ENCODE measurements around the gene SLCO1B1.

Gene SLCO1B1

GRCh38 chr12:21221072-21221471 lies 90.1 kb downstream of the SLCO1B1 start:
- DNase-seq (ENCODE audit: low read depth in 3 of 3, low spot score in 1 of 3) = no peak

- no peak for DNase-seq (ENCODE audit: low read depth in 3 of 3, low spot score in 1 of 3)
These were observed 90.8 kb downstream of the SLCO1B1 start for GRCh38 chr12:21221778-21222177.

- no peak for DNase-seq (ENCODE audit: low read depth in 3 of 3, low spot score in 1 of 3)
These were observed 92.9 kb downstream of the SLCO1B1 start for GRCh38 chr12:21223930-21224329.

- DNase-seq (ENCODE audit: low read depth in 3 of 3, low spot score in 1 of 3) = no peak
These were observed 103.4 kb downstream of the SLCO1B1 start for GRCh38 chr12:21234395-21234794.

- no peak for DNase-seq (ENCODE audit: low read depth in 3 of 3, low spot score in 1 of 3)
These were observed 108.9 kb downstream of the SLCO1B1 start for GRCh38 chr12:21239866-21240265.

- DNase-seq (ENCODE audit: low read depth in 3 of 3, low spot score in 1 of 3) = no peak
These were observed 117.7 kb downstream of the SLCO1B1 start for GRCh38 chr12:21248679-21249078.

GRCh38 chr12:21252070-21252469 lies 121.1 kb downstream of the SLCO1B1 start:
- DNase-seq (ENCODE audit: low read depth in 3 of 3, low spot score in 1 of 3) = no peak

GRCh38 chr12:21257172-21257571 lies 126.2 kb downstream of the SLCO1B1 start:
- DNase-seq (ENCODE audit: low read depth in 3 of 3, low spot score in 1 of 3) = no peak

- no peak for DNase-seq (ENCODE audit: low read depth in 3 of 3, low spot score in 1 of 3)
These were observed 133.2 kb downstream of the SLCO1B1 start for GRCh38 chr12:21264232-21264631.

- no peak for DNase-seq (ENCODE audit: low read depth in 3 of 3, low spot score in 1 of 3)
These were observed 134.9 kb downstream of the SLCO1B1 start for GRCh38 chr12:21265932-21266331.

- no peak for DNase-seq (ENCODE audit: low read depth in 3 of 3, low spot score in 1 of 3)
These were observed 145.8 kb downstream of the SLCO1B1 start for GRCh38 chr12:21276826-21277225.
